Common myeloid progenitor, CD34-positive (primary cell): ENCODE results near the gene LTA4H.
A peak's percentile ranks its signal among the peaks of the same experiment; 100 is the strongest.

Experiments
- CTCF ChIA-PET: fragments of 350-600 bp; sonication (Branson Sonifier 250); formaldehyde crosslinking; loops from one replicate; lab custom pipeline; 2021; ENCODE audit warnings: antibody characterized with exemption; lab: Charles Lee
- POLR2A ChIA-PET: fragments of 350-600 bp; sonication (Branson Sonifier 250); formaldehyde crosslinking; loops from one replicate; lab custom pipeline; 2021; ENCODE audit warnings: antibody characterized with exemption; lab: Charles Lee
- DNase-seq, 3 donors: peaks; one replicate each; pipeline versions ENCODE4 v3.0.0 to v3.0.0-alpha.2; 2013
- H3K27ac ChIP-seq, 2 experiments: 1 replicate in 1 of 2; 2 replicates in 1 of 2; pipeline ENCODE4 v1.7.0; 2013; ENCODE audit warnings: inconsistent platforms in 2 of 2, low read length in 2 of 2, mild to moderate bottlenecking in 2 of 2, low read depth in 1 of 2, moderate library complexity in 1 of 2; ENCODE audit not compliant: severe bottlenecking in 2 of 2, insufficient read depth in 1 of 2, poor library complexity in 1 of 2
- H3K27me3 ChIP-seq, 5 experiments: replicated peaks in 2 of 5; 1 replicate in 3 of 5; 2 replicates in 2 of 5; pipeline versions ENCODE4 v1.6.1 to v1.7.0; 2013; ENCODE audit warnings: low read length in 4 of 5, mild to moderate bottlenecking in 2 of 5, moderate library complexity in 2 of 5, inconsistent platforms in 1 of 5; ENCODE audit not compliant: insufficient read depth in 5 of 5, control insufficient read depth in 4 of 5
- H3K36me3 ChIP-seq, 4 experiments: 1 replicate in 2 of 4; 2 replicates in 2 of 4; pipeline versions ENCODE4 v1.6.1 to v1.7.0; 2013; ENCODE audit warnings: low read length in 3 of 4, control low read depth in 1 of 4, mild to moderate bottlenecking in 1 of 4; ENCODE audit not compliant: control insufficient read depth in 4 of 4, insufficient read depth in 4 of 4
- H3K4me1 ChIP-seq, 4 experiments: 1 replicate in 3 of 4; 2 replicates in 1 of 4; pipeline versions ENCODE4 v1.6.1 to v1.7.1; 2013; ENCODE audit warnings: low read length in 3 of 4, mild to moderate bottlenecking in 3 of 4, control low read depth in 1 of 4, inconsistent platforms in 1 of 4, moderate library complexity in 1 of 4; ENCODE audit not compliant: control insufficient read depth in 4 of 4, insufficient read depth in 4 of 4; ENCODE audit errors: control extremely low read depth in 1 of 4
- H3K4me3 ChIP-seq, 7 experiments: 1 replicate in 4 of 7; 2 replicates in 3 of 7; pipeline versions ENCODE4 v1.5.1 to v1.7.0; 2013; ENCODE audit warnings: mild to moderate bottlenecking in 7 of 7, low read length in 6 of 7, moderate library complexity in 6 of 7, inconsistent platforms in 2 of 7, low read depth in 2 of 7, control low read depth in 1 of 7; ENCODE audit not compliant: insufficient read depth in 4 of 7, control insufficient read depth in 1 of 7; ENCODE audit errors: extremely low read depth in 1 of 7
- H3K9me3 ChIP-seq, 5 experiments: 1 replicate in 4 of 5; 2 replicates in 1 of 5; pipeline versions ENCODE4 v1.6.1 to v1.7.1; 2013; ENCODE audit warnings: low read length in 4 of 5, mild to moderate bottlenecking in 2 of 5, inconsistent platforms in 1 of 5, low read depth in 1 of 5, moderate library complexity in 1 of 5; ENCODE audit not compliant: control insufficient read depth in 4 of 5, insufficient read depth in 2 of 5; ENCODE audit errors: control extremely low read depth in 1 of 5
- WGBS: methylation state at CpG from one replicate; pipeline ENCODE4 v1.1.5; 2013; ENCODE audit not compliant: insufficient coverage; 5-methylcytosine and 5-hydroxymethylcytosine counted together

Gene LTA4H

GRCh38 chr12:96015672-96016071 lies 19.7 kb downstream of the LTA4H start:
- WGBS, result 82% methylated on average over 3 of the region's 5 CpGs
- Histone ChIP-seq H3K4me1 (no peaks in the 10 kb centered on the region), H3K27ac (no peak overlapping the region), H3K36me3 (peaks cover 33 to 74% (median 42%) of the 10 kb centered on the region in 4 experiments), H3K4me3 (no peak overlapping the region), H3K27me3 (no peaks in the 10 kb centered on the region), H3K9me3 (no peaks in the 10 kb centered on the region)
- POLR2A ChIA-PET, result no interaction called here
- DNase-seq, result peak in 2 of 3 donors; percentile 39 to 42
- CTCF ChIA-PET, result no interaction called here

- DNase-seq, result no peak
- H3K4me3 ChIP-seq, result no peak overlapping the region
- WGBS, result 100% methylated on average over 1 of the region's 3 CpGs
- no peaks in the 10 kb centered on the region for H3K9me3 ChIP-seq
- H3K36me3 ChIP-seq, result peaks cover 36 to 74% (median 47%) of the 10 kb centered on the region in 4 experiments
- H3K27ac ChIP-seq, result no peak overlapping the region
- ChIA-PET POLR2A (interaction anchor here (0.6 kb wide), 1 partner anchor 1830 kb away, joined by 3 read pairs; no protein-coding TSS in a partner anchor), CTCF (interaction anchor here (0.5 to 0.7 kb wide), 2 partner anchors 15 to 200 kb away, joined by 3 read pairs; no protein-coding TSS in a partner anchor)
- no peaks in the 10 kb centered on the region for H3K4me1 ChIP-seq
- H3K27me3 ChIP-seq, result no peaks in the 10 kb centered on the region
These were observed 20.3 kb downstream of the LTA4H start for GRCh38 chr12:96014943-96015599.

GRCh38 chr12:96007729-96008128 lies 27.7 kb downstream of the LTA4H start:
- H3K27ac ChIP-seq, result no peak overlapping the region
- no peaks in the 10 kb centered on the region for H3K27me3 ChIP-seq
- CTCF ChIA-PET, result interaction anchor here (1.5 kb wide), 2 partner anchors 14 to 90 kb away, joined by 3 read pairs; no protein-coding TSS in a partner anchor
- no peaks in the 10 kb centered on the region for H3K4me1 ChIP-seq
- POLR2A ChIA-PET, result no interaction called here
- no peak overlapping the region for H3K4me3 ChIP-seq
- no peaks in the 10 kb centered on the region for H3K9me3 ChIP-seq
- 100% methylated on average over 1 of the region's 1 CpG for WGBS
- DNase-seq, result no peak
- peaks cover 24 to 79% (median 52%) of the 10 kb centered on the region in 4 experiments for H3K36me3 ChIP-seq

GRCh38 chr12:96006727-96007126 lies 28.7 kb downstream of the LTA4H start:
- H3K4me3 ChIP-seq, result no peak overlapping the region
- no peak overlapping the region for H3K27ac ChIP-seq
- H3K9me3 ChIP-seq, result no peaks in the 10 kb centered on the region
- peaks cover 17 to 74% (median 43%) of the 10 kb centered on the region in 4 experiments for H3K36me3 ChIP-seq
- H3K4me1 ChIP-seq, result no peaks in the 10 kb centered on the region
- CTCF ChIA-PET, result interaction anchor here (0.9 to 1.5 kb wide), 3 partner anchors 10 to 89 kb away, joined by 3 read pairs; no protein-coding TSS in a partner anchor
- WGBS, result no CpG with 5 or more reads among the region's 1 CpG
- H3K27me3 ChIP-seq, result no peaks in the 10 kb centered on the region
- POLR2A ChIA-PET, result interaction anchor here (0.6 kb wide), 1 partner anchor 53 kb away, joined by 4 read pairs; no protein-coding TSS in a partner anchor
- no peak for DNase-seq

- no peak for DNase-seq
- CTCF ChIA-PET, result interaction anchor here (0.7 to 6.0 kb wide), 3 partner anchors 11 to 101 kb away, joined by 3 to 51 read pairs (median 16); no protein-coding TSS in a partner anchor
- H3K27me3 ChIP-seq, result no peaks in the 10 kb centered on the region
- no peak overlapping the region for H3K27ac ChIP-seq
- no peak overlapping the region for H3K4me3 ChIP-seq
- 100% methylated on average over 2 of the region's 5 CpGs for WGBS
- H3K9me3 ChIP-seq, result no peaks in the 10 kb centered on the region
- peaks cover 0 to 9% (median 5%) of the 10 kb centered on the region in 4 experiments for H3K4me1 ChIP-seq
- peaks cover 4 to 41% (median 23%) of the 10 kb centered on the region in 4 experiments for H3K36me3 ChIP-seq
- POLR2A ChIA-PET, result no interaction called here
These were observed 34.5 kb downstream of the LTA4H start for GRCh38 chr12:96000858-96001257.

- peaks cover 0 to 9% (median 5%) of the 10 kb centered on the region in 4 experiments for H3K4me1 ChIP-seq
- peaks cover 2 to 27% (median 12%) of the 10 kb centered on the region in 4 experiments for H3K36me3 ChIP-seq
- POLR2A ChIA-PET, result no interaction called here
- WGBS, result no CpG with 5 or more reads among the region's 5 CpGs
- no peak for DNase-seq
- H3K9me3 ChIP-seq, result no peaks in the 10 kb centered on the region
- no peaks in the 10 kb centered on the region for H3K27me3 ChIP-seq
- H3K4me3 ChIP-seq, result no peak overlapping the region
- H3K27ac ChIP-seq, result no peak overlapping the region
- CTCF ChIA-PET, result interaction anchor here (0.6 to 6.0 kb wide), 12 partner anchors 10 to 82 kb away, joined by 3 to 51 read pairs (median 4); partner anchors contain the start of genes AMDHD1 and CCDC38
These were observed 35.9 kb downstream of the LTA4H start for GRCh38 chr12:95999484-95999883.
